ENCODE measurements around the gene ZNF438. TPM values are rescaled to one million over a fixed set of nuclear protein-coding genes. Genes with fewer than 3 reads are reported as not detected.

The ZNF438 gene
- total RNA-seq, 1 donor from 2014 or later: 7.6 TPM

DNA sequence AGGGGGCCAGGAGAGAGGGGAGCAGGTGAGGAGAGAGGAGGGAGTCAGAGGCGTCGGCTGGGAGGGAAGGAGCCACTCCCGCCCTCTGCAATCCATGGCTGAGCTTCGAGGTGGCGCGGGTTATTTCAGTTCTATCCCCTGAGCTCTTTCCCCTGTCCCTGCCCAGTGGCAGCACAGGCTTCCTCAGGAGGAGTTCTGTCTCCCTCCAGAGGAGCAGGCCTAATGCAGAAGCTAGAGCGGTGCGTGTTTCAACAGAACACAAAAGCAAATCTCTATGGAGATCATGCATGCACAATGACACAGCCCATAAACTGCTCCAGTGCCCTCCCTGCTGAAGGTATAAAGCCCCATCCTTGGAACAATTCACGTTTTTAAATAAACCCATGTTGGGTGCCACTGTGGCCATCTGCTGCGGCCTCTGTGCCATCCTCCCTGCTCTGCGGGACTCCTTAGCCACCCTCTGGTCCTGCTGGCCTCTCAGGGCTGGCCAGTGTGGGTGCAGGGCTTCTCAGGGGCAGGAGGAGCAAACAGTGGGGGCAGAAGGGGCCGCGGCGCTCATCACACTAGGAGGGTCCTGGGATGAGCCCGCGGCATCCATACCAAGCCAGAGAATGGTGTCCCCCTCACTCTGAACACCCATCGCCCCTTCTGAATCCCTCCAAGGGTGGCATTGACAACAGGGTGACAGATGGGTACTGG lies 209.5 kb downstream of the ZNF438 start:
- peak; percentile 75 for DNase-seq

DNA sequence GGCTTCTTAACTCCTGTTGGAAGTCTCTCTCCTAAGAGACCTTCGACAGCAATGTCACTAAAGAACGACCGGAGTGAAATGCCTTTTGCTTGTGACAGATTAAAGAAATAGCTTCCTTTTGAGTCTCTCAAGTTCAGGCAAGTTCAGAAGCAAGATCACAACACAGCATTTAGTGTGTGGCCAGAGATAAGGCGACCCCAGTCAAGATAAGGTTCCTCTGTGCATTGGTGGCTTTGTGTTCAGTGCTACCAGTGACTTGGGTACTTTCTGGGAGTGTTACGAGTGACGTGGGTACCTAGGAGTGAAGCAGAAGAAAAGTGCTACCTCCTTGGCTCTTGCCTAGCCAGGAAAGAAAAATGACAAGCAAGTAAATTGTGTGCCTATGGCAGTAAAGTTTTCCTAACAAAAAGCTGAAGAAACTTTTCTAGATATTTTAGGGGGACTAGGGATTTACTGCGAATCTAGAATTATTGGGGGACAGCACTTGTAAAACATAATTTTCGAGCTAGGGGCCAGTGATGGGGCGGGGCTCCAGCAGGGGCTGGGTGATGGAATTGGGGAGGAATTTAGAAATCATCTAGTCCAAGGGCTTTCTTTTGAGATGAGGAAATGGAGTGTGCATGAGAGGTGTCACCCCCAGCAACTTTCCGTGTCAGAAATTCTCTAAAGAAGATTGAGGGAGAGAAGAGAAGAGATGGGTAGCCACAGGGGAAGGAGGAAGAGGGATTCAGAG lies 210.2 kb downstream of the ZNF438 start:
- DNase-seq: no peak

DNA sequence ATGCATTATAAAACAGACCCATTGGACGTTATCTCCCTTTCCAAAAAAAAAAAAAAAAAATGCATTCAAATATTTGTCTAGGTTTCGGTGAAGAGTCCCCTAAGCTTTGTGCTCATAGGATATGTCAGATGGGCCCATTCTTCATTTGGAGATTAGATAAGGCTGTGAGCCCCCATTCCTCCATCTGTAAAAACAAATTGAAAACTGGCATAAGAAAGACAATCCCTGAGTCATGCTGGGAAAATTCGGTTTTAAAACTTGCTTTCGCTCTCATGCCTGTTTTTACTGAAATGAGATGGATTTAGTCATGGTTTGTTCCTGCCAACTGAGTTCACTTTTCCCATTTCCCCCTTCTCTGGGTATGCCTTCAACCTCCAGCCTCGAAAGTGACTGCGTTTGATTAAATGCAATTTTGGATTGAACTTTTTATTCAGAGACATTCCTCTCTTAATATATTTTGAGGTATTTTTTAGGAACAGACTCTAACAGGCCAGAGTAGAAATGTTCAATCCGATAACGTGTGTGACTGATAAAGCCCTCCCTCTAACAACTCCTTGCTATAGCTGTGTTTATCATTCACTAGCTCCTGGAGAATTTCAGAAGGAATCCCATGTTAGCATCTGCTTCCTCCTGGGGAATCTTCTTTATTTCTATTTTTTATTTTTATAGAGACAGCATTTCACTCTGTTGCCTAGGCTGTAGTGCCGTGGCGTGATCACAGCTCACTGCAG lies 211.2 kb downstream of the ZNF438 start:
- peak; percentile 90 for DNase-seq

DNA sequence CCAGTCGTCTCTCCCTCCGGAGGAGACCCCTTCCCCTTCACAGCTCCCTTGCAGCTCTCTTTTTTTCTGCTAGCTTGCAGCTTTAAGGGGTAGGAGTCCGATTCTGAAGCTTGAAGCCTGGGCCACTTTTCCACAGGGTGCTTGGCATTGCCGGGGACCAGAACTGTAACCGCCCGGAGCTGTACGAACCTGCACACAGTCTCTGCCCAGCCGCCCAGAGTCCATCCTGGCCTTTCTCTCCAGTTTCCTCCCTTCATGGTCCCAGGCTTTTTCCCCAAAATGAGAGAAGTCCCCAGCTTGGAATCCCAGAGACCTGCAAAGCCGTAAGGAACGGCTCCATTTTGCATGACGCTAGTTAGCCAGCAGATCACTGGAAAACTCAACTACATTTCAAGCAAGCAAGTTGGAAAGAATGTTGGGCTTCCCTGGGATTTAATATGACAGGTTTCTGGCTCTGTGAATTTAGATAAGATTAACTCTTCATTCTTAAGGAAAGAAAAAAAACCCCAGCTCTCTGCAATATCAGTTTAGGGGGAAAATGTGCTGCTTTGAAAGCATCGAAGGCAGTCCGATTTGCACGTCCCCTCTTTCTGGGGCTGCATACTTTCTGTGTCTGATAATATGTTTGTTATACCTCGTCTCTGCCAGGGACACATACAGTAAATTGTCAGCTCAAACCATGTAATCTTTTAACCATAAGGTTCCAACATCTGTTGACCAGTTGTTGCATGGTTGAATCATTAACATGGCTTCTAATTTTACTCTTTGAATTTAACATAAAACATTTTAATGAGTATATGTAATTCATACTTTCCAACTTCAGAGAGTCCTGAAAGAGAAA lies 212.1 kb downstream of the ZNF438 start:
- peak; percentile 90 for DNase-seq

DNA sequence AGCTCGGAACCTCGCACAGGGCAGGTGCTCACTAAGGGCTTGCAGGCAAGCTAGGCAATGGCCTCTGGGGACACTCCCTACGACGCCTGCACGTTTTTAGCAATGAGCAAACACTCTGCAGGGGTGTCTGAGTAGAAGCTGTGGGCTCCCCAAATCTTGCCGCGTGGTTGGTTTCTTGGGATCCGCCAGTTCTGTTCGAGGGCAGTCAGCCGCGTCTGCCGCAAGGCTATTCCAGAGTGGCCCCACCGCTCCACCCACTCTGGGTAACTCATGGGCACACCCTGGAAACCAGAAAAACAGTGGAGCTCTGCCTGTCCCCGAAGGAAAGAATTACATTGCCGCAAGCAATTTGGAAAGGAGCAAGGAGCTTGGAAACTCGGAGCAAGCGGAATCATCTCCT lies 212.8 kb downstream of the ZNF438 start:
- peak; percentile 83 for DNase-seq

DNA sequence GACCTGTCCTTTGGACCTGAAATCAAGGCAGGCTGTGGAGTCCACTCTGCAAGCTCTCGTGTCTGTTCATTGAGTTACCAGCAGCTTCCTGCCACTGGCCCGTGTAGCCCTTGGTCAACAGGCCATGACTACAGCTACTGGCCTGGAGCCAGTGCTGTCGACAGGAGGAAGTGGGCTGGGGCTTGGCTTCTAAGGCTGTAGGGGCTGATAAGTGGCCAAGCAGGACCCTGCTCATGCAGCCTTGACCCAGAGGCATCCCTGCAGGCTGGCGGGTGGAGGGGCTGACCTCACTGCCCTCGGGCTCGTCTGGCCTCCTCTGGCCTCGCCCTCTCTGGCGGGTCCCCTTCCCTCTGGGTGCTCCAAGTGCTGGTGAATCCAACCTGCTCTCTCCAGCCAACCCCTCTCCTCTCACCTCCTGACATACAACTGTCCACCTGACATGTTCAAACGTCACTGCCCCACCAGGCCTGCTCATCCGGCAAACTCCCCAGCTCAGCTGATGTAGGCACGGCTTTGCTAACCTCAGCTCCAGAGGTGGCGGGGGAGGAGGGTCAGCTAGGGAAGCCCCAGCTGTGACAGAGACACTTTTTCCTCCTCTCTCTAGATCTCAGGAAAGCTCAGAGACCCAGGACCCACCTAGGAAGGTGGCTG lies 213.5 kb downstream of the ZNF438 start:
- peak; percentile 45 for DNase-seq

DNA sequence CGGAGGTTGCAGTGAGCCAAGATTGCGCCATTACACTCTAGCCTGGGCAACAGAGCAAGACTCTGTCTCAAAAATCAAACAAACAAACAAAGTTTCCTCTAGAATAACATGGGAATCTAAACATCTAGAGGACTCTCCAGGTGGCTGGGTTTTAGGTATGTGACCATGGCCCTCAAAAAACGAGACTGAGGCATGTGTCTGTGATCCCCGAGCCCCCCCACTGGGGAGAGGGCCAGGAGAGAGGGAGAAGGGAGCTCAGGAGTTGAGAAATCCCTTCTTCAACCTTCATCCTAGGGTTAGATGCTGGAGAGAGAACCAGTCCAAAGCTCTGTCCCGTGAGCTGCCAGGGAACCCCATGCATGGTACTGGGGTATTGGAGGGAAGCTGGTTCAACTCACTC lies 214.1 kb downstream of the ZNF438 start:
- DNase-seq: no peak

DNA sequence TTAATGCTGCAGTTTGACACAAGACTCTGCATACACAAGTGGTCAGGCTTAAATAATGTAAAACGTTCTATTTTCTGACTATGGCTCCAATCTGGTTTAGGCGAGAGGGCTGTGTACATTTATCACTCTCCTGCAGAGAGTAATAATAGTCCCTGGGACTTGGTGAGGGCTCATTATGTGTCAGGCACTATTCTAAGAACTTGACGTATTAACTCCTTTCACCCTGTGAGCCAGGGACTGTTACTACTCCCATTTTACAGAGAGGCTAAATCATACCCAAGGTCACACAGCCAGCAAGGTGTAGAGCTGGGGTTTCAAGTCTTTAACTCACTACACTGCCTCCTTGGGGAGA lies 214.9 kb downstream of the ZNF438 start:
- DNase-seq: no peak

DNA sequence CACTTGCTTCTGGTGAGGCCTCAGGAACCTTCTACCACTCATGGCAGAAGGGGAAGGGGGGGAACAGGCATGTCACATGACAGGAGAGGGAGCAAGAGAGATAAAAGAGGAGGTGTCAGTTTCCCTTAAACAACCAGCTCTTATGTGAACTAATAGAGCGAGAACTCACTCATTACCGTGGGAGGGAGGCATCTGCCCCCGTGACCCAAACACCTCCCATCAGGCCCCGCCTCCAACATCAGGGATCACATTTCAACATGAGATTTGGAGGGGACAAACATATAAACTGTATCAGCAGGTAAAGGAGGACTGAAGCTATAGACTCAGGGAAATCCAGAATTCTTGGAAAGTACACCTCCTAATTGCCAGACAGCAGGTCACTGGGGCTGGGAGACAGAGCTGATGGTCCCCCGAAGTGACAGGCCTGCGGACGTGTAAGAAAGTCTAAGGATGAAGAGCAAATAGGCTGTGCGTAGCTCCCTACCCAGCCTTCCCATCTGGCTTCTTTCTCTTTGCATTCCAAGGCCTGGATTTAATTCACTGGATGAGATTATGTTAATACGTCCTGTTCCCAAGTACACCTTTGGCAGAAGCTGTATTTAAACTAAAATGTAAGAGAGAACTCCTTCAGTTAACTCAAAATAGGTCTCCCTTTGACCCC lies 215.4 kb downstream of the ZNF438 start:
- peak; percentile 75 for DNase-seq

DNA sequence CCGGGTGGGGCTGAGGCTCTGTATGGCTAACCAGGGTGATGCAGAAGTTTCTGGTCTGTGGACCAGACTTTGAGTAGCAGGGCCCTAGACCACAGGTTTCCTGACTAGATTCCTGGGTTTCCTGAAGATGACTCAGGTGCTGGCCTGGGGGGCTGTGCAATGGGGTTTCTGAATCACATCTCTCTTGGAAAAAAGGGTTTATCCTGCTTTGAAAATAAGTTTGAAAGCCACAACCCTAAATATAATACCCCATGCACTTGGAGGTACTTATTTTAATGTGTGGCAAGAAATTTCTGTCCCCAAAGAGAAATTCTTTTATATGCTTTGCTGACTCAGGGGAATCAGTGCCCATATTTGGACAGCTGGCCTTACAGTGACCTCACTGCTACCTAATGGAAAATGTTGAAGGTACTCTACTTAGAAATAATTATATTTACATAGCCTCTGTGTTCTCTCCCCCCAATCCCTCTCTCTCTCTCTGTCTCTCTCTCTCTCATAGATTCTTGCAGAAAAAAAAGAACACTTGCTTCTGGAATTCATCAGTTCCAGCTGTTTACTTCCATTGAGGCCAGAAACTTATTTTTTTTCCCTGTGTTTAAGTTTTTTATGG lies 217.7 kb downstream of the ZNF438 start:
- DNase-seq: peak; percentile 79

DNA sequence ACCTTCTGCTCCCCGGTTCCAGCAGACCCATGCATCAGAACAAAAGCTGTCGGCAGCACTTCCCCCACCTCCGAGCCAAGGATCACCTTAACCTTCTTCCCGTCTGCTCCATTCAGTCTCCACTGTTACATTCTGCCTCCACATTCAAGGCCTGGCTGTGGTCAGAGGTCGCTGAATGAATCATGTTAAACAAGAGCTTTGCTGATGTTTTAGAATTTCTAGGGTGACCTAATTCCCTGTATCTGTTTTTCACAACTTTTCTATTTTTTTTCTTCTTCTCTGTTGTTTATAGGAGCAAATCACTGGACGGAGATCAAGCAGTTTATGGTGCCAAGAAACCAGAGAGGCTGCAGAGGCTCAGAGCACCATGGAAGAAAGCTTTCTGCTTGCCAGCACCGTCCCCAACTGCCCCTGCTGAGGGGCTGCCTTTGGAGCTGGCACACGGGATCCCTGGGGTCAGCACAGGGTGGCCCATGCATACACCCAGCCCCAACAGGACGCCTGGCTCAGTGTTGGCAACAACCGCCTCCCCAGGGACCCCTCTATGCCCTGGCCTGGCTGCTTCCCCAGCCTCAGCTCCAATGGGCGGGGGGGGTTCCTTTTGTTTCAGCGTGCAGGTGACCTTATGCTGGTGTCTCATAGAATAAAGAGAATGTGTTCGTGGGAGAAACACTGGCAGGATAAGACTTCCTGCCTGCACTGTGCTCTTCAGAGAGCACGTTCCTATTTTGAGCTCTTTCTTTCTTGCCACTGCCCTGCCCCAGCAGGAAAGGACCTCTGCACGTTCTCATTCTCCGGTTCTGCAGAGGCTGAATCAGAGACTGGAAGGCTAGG lies 219.4 kb downstream of the ZNF438 start:
- peak; percentile 89 for DNase-seq

DNA sequence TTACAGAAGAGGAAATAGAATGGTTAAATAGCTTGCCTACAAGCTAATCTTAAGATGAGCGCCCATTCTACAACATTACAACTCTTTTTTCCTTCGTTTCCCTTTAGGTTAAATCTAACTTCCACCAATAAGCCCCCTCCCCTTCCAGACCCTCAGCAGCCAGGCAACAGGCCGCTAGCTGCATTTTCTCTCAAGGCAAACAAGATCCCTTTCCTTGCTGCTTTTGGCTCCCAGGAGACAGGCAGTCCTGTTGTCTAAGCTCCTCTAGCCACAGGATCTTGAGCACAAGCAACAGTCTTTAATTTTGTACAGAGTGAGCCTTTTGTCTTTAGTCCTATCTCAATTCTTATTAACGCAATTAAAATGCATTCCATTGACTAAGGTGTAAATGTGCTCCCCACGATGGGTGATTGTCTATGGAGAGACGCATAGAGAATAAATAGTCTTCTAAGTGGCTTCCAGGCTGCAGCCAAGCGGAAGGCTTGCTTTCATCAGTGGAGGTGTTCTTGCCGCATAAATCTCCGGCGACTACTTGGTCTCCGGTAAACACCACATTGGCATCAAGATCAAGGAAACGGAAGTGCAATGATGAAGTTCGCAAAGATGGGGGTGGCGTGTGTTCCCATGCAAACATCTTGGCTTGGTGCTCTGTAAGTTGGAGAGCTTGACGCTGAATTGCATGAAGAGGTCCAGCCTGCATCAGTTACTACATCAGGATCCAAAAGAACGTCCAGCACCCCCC lies 220.2 kb downstream of the ZNF438 start:
- DNase-seq: peak; percentile 67

DNA sequence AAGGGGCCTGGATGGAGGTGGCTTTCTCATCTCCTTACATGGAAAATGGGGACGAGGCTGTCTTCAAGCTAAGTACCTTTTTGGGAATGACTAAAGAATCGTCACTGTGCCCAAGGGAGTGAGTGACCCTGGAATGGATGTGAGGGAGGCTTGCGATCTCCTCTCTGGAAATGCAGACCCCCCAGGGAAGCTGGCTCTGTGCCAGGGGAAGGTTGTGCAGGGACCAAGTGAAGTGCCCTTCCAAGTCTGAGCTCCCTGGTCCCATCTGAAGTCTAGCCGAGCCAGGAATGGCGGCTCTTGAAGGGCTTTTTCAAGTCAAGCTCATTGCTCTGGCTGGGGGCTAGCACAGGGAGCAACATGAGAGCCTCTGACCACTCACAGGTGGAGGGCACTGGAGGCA lies 221.2 kb downstream of the ZNF438 start:
- no peak for DNase-seq

DNA sequence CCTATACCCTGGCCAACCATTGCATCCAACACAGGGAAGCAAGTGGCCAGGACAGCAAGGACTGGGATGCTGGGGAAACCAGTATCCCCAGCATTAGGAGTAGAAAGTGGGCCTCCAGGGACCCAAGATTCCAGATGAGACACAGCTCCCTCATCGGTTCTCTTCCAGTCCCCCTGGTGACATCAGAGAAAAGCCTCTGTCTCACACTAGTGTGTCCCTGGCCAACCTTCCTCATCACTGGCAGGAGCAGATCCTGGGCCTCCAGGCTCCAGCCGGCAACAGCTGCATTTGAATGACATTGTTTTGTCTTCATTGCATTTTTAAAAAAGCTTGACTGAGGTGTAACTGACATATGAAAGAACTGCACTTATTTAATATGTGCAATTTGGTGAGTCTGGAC lies 224.8 kb downstream of the ZNF438 start:
- peak; percentile 60 for DNase-seq

DNA sequence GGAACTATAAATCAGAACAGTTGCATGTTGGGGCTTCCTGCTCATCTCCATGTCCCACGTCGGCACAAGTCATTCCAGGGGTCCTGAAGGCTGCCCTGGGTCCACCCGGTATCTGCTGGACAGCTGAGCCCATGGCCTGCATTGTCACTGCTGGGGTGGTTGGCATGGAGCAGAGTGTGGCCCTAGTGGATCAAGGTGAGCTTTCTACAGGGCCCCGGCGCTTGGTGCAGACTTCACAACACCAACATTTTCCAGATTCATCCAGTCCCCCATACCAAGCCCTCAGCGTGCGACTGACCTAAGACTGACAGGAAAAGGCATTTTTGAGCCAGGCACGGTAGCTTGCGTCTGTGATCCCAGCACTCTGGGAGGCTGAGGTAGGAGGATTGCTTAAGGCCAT lies 226.6 kb downstream of the ZNF438 start:
- no peak for DNase-seq

DNA sequence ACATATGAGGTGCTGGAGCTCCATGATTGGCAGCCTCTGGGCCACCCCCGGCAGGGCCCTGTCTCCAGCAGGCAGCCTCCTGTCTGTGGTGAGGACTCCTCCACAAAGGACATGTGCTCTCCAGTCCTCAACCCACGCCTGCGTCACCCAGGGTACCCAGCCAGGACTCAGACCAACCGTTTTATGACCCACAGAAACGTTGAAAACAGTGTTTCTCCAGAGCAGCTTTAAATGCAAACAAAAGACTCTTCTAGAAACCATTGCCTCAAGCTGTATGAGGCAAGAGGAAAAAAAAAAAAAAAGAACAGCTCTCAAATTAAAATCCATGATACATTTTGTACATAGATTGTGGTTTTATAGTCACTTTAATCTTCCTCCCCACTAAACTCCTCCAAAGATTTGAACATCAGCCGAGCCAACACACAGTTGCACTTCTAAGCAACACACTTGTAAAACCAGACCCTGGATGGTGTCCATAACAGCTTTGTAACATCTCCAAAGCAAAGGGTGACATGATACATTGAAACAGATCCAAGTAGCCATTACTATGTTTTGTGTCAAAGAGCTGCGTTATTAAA lies 227.1 kb downstream of the ZNF438 start:
- DNase-seq: peak; percentile 88

DNA sequence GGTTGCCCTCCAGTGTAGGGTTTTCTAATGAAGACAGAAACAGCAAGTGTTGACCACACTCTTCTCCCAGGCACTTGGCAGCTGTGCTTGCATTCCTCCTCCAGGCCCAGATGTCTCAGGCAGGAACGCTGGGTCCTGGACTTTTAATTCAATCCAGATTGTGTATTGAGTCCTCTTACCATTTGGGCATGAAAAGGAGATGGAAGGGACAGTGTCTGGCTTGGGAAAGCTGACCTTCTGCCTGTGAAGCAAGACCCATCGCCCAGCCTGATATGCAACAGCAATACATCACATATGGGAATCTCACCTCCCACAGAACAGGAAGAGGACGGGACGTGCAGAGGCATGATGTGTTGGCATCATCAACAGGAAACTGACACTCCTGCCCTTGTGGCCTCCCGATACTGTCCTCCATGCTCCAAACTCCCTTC lies 227.8 kb downstream of the ZNF438 start:
- DNase-seq: peak; percentile 66

DNA sequence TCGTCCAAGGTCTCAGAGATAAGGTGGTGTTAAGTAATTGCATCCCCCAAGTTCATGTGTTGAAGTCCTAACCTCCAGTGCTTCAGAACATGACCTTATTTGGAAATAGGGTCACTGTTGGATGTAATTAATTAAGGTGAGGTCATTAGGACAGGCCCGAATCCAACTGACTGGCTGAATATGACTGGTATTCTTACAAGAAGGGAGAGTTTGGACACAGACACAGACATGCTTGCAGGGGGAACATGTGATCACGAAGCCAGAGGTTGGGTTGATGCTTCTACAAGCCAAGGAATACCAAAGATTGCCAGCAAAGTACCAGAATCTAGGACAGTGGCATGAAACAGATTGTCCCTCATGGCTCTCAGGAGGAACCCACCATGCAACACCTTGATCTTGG lies 228.6 kb downstream of the ZNF438 start:
- no peak for DNase-seq

DNA sequence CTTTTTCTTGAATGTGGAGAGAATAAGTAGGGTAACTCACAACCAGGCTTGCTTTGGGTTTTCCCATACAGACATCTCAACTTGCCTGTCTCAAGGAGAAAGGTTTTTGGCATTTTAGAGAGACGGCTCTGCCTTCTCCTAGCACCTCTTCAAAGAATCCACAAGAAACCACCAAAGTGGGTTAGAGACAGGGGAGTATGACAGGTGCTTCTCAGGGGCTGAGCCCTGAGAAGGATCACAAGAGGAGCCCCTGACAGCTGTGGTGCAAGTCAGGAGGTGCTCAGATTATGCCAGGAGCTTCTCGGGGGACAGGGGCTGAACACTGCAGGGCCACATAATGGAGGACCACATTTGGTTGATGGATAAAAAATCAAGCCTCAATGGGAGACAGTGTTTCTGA lies 231.3 kb downstream of the ZNF438 start:
- DNase-seq: no peak
